Mesothelial cell of epicardium (in vitro differentiated cells): Measurements from ENCODE around the gene CCL1. TPM values are rescaled to one million over a fixed set of nuclear protein-coding genes. Genes with fewer than 3 reads are reported as not detected.

Source experiments
- DNase-seq, 2 experiments: peaks; one replicate each; pipeline ENCODE4 v3.0.0; 2021; ENCODE audit warnings: low spot score in 2 of 2; ENCODE audit not compliant: unreplicated experiment in 2 of 2
- H3K27ac Mint-ChIP-seq: 2 replicates; pipeline ENCODE4 v1.8.0; 2021; ENCODE audit warnings: mixed read lengths
- H3K27me3 Mint-ChIP-seq: 2 replicates; pipeline ENCODE4 v1.8.0; 2021; ENCODE audit warnings: low read depth, mixed read lengths
- H3K36me3 Mint-ChIP-seq: 2 replicates; pipeline ENCODE4 v1.8.0; 2021; ENCODE audit warnings: mixed read lengths
- H3K4me1 Mint-ChIP-seq: 2 replicates; pipeline ENCODE4 v1.8.0; 2021; ENCODE audit warnings: mixed read lengths
- H3K4me3 Mint-ChIP-seq: 2 replicates; pipeline ENCODE4 v1.8.0; 2021; ENCODE audit warnings: mild to moderate bottlenecking, moderate library complexity, mixed read lengths
- H3K9me3 Mint-ChIP-seq: 2 replicates; pipeline ENCODE4 v1.8.0; 2021; ENCODE audit warnings: mixed read lengths
- total RNA-seq: library from RNA; stranded (reverse); gene quantifications from 3 replicates; pipeline ENCODE4 v1.2.1, GENCODE V29; 2021
- TF ChIP-seq, protein P1 (sequence below): fragments of 200-600 bp; sonication (generic); IDR thresholded peaks from one replicate; pipeline ENCODE4 v1.5.0; 2021; ENCODE audit warnings: antibody characterized with exemption; ENCODE audit not compliant: unreplicated experiment

The CCL1 gene
- total RNA-seq, 1 donor from 2014 or later: not detected

DNA sequence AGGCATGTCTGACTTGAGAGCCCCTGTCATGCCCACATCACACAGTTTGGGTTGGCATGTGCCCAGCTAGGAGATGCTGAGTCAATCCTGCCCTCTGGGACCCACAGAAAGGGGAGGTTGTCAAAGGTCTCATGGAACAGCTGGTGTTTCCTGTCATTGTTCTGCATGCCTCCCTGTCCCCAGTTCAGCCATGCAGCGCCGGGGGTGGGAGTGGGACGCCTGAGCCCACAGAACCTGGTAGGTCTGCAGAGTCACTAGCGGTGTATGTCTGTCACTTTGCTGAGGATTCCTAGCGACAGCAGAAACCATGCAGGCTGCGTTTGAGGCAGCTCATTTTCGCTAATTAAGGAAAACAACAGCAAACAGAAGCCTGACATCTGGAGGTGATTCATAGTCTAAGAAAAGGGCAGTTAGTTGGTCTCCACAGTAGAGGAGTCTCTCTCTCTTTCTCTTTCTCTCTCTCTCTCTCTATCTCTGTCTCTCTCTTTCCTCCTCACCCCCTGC is 19.6 kb upstream of the CCL1 start:
- Mint-ChIP-seq H3K27ac (no peak overlapping the region), H3K9me3 (no peaks in the 10 kb centered on the region), H3K36me3 (no peaks in the 10 kb centered on the region), H3K4me3 (no peak overlapping the region), H3K27me3 (peaks cover 46% of the 10 kb centered on the region), H3K4me1 (no peaks in the 10 kb centered on the region)
- no peak for DNase-seq
- TF ChIP-seq, protein P1, sequence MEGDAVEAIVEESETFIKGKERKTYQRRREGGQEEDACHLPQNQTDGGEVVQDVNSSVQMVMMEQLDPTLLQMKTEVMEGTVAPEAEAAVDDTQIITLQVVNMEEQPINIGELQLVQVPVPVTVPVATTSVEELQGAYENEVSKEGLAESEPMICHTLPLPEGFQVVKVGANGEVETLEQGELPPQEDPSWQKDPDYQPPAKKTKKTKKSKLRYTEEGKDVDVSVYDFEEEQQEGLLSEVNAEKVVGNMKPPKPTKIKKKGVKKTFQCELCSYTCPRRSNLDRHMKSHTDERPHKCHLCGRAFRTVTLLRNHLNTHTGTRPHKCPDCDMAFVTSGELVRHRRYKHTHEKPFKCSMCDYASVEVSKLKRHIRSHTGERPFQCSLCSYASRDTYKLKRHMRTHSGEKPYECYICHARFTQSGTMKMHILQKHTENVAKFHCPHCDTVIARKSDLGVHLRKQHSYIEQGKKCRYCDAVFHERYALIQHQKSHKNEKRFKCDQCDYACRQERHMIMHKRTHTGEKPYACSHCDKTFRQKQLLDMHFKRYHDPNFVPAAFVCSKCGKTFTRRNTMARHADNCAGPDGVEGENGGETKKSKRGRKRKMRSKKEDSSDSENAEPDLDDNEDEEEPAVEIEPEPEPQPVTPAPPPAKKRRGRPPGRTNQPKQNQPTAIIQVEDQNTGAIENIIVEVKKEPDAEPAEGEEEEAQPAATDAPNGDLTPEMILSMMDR: no peak

- Mint-ChIP-seq H3K9me3 (no peaks in the 10 kb centered on the region), H3K36me3 (no peaks in the 10 kb centered on the region), H3K4me3 (no peak overlapping the region), H3K27me3 (peaks cover 33% of the 10 kb centered on the region), H3K4me1 (no peaks in the 10 kb centered on the region), H3K27ac (no peak overlapping the region)
- TF ChIP-seq, protein P1: no peak
- no peak for DNase-seq
These were observed 16.8 kb upstream of the CCL1 start for GRCh38 chr17:34379868-34380267.

DNA sequence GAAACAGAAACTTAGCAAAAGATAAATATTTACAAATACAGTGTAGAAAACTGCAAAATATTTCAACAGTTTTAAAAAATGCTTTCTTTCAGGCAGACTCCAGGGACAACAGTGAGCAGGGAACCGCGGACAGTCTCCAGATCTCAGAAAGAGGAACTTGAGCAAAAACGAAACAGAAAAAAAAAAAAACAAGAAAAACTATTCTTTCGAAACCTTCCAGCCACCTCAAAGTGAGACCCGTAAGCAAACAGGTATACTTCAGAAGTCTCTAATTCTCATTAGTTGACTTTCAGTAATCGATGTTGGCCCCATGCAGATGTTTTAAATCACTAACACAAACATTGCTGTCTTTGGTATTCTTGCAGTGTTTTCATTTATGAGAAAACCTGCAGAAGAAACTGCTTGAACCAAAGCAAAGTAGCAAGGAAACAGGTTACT is 15.7 kb upstream of the CCL1 start:
- H3K27me3 Mint-ChIP-seq: peaks cover 27% of the 10 kb centered on the region
- no peak for DNase-seq
- no peak overlapping the region for H3K4me3 Mint-ChIP-seq
- TF ChIP-seq, protein P1: no peak
- no peak overlapping the region for H3K27ac Mint-ChIP-seq
- H3K36me3 Mint-ChIP-seq: no peaks in the 10 kb centered on the region
- H3K9me3 Mint-ChIP-seq: no peaks in the 10 kb centered on the region
- H3K4me1 Mint-ChIP-seq: no peaks in the 10 kb centered on the region

GRCh38 chr17:34377078-34377823 is 14.2 kb upstream of the CCL1 start:
- Mint-ChIP-seq H3K27me3 (peaks cover 21% of the 10 kb centered on the region), H3K27ac (no peak overlapping the region)

DNA sequence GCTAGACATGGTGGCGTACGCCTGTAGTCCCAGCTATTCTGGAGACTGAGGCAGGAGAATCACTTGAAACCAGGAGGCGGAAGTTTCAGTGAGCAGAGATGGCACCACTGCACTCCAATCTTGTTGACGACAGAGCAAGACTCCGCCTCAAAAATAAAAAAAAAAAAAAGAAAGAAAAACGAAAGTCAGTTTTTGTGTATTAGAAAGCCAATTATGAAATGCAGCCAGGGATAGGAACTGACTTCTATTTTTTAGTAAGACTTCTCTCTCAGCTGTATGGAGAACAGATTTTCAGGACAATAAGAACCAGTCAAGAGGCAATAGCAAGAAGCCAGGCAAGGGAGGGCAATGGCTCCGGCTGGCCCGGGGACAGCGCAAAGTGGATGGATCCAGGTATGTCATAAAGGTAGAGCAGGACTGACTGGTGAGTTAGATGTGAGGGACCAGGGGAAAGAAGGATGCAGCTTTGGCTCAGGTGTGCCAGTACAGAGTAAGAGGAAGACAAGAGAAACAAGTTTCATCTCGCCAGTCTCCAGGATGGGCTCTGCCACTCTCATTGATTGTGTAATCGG is 12.5 kb upstream of the CCL1 start:
- H3K27ac Mint-ChIP-seq: no peak overlapping the region
- no peaks in the 10 kb centered on the region for H3K36me3 Mint-ChIP-seq
- H3K4me1 Mint-ChIP-seq: no peaks in the 10 kb centered on the region
- H3K9me3 Mint-ChIP-seq: no peaks in the 10 kb centered on the region
- peaks cover 16% of the 10 kb centered on the region for H3K27me3 Mint-ChIP-seq
- TF ChIP-seq, protein P1: no peak
- peak in 1 of 2 experiments; percentile 16 for DNase-seq
- H3K4me3 Mint-ChIP-seq: no peak overlapping the region

More at GRCh38 chr17:34377078-34377823, 14.2 kb upstream of the CCL1 start:
- TF ChIP-seq, protein P1: no peak
- H3K4me3 Mint-ChIP-seq: no peak overlapping the region
- no peaks in the 10 kb centered on the region for H3K4me1 Mint-ChIP-seq
- no peak for DNase-seq
- H3K36me3 Mint-ChIP-seq: no peaks in the 10 kb centered on the region
- no peaks in the 10 kb centered on the region for H3K9me3 Mint-ChIP-seq
